Central memory CD8-positive, alpha-beta T cell (primary cell): Measurements from ENCODE around the gene CHRNA4.

ENCODE experiments used
- ATAC-seq: fragments of 150-1000 bp; cut with Tn5 transposase; replicated peaks from 2 replicates; pipeline ENCODE4 v1.10.0; 2022; ENCODE audit warnings: mild to moderate bottlenecking, moderate FRiP score, moderate number of reproducible peaks; ENCODE audit not compliant: poor library complexity, severe bottlenecking; ENCODE audit errors: extremely low read depth
- DNase-seq, 2 donors: peaks; one replicate each; pipeline ENCODE4 v3.0.0; 2021; ENCODE audit warnings: low spot score in 2 of 2
- H3K27ac Mint-ChIP-seq: one replicate; pipeline ENCODE4 v1.8.0; 2022; ENCODE audit warnings: low read depth, mild to moderate bottlenecking, moderate library complexity, mixed read lengths
- H3K27me3 Mint-ChIP-seq: one replicate; pipeline ENCODE4 v1.8.0; 2022; ENCODE audit warnings: mixed read lengths
- H3K36me3 Mint-ChIP-seq: one replicate; pipeline ENCODE4 v1.8.0; 2022; ENCODE audit warnings: mild to moderate bottlenecking, moderate library complexity, mixed read lengths; ENCODE audit not compliant: insufficient read depth
- H3K4me1 Mint-ChIP-seq: one replicate; pipeline ENCODE4 v1.8.0; 2022; ENCODE audit warnings: mixed read lengths
- H3K4me3 Mint-ChIP-seq: one replicate; pipeline ENCODE4 v1.8.0; 2022; ENCODE audit warnings: mild to moderate bottlenecking, moderate library complexity, mixed read lengths
- H3K9me3 Mint-ChIP-seq: one replicate; pipeline ENCODE4 v1.8.0; 2022; ENCODE audit warnings: mixed read lengths

Gene CHRNA4

DNA sequence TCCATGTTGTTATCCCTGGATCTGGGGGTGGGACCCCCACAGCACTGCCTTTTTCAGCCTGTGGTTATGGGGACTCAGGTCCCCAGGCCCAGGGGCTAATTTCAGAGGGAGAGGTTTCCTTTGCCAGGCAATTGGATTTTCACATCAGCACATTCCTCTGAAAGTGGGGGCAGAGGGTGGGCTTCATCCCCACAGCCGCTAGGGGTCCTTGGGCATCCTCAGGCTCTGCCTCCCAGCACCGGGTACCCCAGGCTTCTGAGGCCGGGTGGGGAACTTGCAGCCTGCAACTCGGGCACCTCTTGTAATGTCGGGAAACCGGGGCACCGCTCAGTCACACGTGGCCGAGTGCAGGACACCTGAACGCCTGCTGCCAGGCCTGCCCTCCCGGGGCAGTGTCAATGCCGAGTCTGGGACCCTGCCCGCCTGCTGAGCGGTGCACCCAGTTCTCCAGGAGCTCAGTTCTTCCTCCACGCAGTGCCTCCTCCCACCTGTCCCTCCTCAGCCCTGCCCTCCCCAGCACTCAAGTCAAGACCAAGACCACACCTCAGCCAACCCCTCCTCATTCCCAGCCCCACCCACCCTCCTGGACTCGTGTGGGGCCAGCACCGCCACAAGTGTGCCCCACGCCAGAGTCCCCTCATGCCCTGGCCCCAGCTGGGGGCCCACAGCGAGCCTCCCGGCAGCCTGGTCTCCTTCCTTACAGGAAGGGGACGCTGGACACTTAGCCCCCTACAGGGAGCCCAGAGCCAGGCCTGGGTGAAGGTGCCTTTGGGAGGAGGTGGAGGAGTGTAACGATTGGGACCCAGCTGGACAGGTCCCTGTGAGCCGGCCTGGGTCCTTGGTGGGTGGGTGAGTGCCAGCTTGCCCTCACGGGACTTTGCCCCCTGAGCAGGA, 8.8 kb upstream of the CHRNA4 start:
- ATAC-seq: no peak

DNA sequence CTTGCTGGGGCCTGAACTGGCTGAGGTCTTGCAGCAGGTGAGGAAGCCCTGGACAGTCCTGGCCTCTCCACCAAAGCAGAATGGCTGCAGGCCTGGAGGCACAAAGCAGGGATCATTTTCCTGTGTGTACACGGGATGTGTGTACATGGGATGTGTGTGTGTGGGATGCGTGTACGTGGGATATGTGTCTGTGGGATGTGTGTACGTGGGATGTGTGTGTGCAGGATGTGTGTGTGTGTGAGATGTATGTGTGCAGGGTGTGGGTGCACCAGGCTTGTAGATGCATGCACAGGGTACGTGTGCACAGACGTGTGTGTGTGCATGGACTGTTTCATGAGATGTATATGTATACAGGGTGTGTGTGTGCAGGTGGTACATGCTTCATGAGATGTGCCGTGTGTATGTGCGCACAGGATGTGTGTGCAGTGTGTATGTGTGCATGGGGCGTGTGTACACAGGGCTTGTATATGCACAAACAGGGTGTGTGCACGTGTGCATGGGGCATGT, 7.9 kb upstream of the CHRNA4 start:
- H3K27ac Mint-ChIP-seq: no peak overlapping the region
- H3K4me1 Mint-ChIP-seq: no peaks in the 10 kb centered on the region
- peaks cover 39% of the 10 kb centered on the region for H3K27me3 Mint-ChIP-seq
- H3K36me3 Mint-ChIP-seq: peaks cover 2% of the 10 kb centered on the region
- DNase-seq: no peak
- H3K4me3 Mint-ChIP-seq: no peak overlapping the region
- no peak for ATAC-seq
- no peaks in the 10 kb centered on the region for H3K9me3 Mint-ChIP-seq

More for the DNA sequence above, 8.8 kb upstream of the CHRNA4 start:
- no peak overlapping the region for H3K27ac Mint-ChIP-seq
- no peaks in the 10 kb centered on the region for H3K9me3 Mint-ChIP-seq
- no peaks in the 10 kb centered on the region for H3K4me1 Mint-ChIP-seq
- H3K27me3 Mint-ChIP-seq: peaks cover 36% of the 10 kb centered on the region
- DNase-seq: no peak
- H3K36me3 Mint-ChIP-seq: no peaks in the 10 kb centered on the region
- H3K4me3 Mint-ChIP-seq: no peak overlapping the region

DNA sequence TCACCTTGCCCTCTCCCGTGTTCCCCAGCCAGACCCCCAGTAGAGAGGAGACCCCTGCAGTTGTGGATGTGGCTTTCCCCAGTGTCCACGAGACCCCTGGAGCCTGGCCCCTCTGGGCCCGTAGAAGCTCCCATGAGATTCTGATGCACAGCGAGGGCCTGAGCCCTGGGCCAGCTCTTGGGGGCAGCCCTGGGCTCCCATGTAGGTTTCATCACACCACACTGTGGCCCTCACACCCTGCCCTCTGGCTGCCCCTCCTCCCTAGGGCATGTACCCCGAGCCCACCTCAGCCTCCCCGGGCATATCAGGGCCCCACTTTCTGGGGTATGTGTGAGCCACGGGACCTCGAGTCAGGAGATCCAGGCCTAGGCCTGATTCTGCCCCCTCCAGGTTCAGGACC, 7.0 kb upstream of the CHRNA4 start:
- DNase-seq: no peak
- Mint-ChIP-seq H3K36me3 (peaks cover 2% of the 10 kb centered on the region), H3K4me3 (no peak overlapping the region), H3K9me3 (no peaks in the 10 kb centered on the region), H3K4me1 (no peaks in the 10 kb centered on the region), H3K27ac (no peak overlapping the region), H3K27me3 (peaks cover 41% of the 10 kb centered on the region)
- ATAC-seq: no peak

DNA sequence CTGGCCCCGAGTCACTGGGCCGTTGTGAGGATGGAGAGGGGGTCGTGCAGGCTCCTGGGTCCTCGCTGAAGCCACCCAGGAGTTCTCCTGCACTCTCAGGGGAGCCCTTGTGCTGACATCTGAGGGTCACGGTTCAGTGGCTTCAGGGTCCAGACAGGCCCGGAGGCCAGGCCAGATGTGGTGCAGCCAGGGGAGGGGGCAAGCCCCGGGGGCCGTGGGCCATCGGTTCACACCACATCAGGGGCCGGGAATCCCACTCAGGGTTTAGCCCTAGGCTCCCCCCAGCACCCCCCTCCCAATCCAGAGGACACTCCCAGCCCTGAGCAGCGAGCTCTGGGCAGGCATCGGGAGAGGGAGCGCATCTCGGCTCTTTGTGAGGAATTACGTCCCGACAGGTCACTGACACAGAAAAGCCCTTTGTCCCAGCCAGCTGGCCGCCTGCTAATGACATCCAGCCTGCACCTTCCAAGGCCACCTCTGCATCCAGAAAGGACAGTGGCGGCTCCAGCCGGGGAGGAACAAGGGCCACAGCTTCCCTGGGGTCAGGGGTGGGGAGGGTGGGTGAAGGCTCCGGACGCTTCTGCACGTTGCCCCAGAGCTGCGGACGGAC, 6.4 kb upstream of the CHRNA4 start:
- Mint-ChIP-seq H3K36me3 (peaks cover 2% of the 10 kb centered on the region), H3K27me3 (peaks cover 41% of the 10 kb centered on the region), H3K4me1 (peaks cover 2% of the 10 kb centered on the region), H3K9me3 (no peaks in the 10 kb centered on the region), H3K27ac (no peak overlapping the region), H3K4me3 (no peak overlapping the region)
- DNase-seq: no peak
- no peak for ATAC-seq

DNA sequence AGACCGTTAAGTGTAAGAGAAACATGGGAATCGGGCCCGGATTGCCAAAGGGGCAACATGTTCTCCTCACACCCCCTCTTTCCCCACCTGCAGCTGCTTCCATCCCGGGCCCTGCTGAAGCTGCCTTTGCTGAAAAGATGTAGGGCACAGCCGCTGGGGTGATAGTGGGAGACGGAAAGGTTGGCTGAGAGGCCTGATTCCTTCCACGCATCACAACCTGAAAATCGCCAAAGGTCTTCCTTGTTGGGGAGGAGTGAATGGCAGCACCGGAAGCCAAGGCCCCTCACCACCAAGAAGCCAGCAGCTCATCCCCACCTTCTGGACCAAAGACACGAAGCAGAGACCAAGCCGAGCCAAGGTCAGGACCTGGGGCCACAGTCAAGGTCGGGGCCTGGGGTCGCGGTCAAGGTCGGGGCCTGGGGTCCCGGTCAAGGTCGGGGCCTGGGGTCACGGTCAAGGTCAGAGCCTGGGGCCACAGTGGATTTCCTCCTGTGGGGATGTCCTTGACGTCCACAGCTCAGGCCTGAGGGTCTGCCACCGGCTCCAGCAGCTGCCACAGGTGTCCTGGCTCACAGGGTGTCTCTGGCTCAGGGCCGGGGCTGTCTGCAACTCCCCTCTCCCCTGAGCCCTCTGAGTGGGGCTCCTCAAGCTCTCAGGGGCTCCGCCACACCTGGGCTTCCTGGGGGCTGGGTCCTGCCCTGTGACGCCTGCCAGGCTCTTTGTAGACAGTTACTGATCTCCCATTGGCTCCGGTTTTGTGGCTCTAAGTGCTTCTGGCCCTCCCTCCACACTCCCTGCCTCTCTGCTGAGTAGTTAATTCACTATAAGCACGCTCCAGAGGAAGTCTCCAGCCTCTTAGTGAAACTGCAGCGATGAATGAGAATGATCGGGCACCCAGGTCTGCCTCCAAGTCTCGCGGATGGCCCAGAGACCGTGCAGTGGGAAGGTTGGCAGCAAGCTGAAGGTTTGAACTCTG, 5.5 kb upstream of the CHRNA4 start:
- DNase-seq (no peak), ATAC-seq (no peak)
- H3K27ac Mint-ChIP-seq: no peak overlapping the region
- peaks cover 43% of the 10 kb centered on the region for H3K27me3 Mint-ChIP-seq
- peaks cover 4% of the 10 kb centered on the region for H3K36me3 Mint-ChIP-seq
- no peaks in the 10 kb centered on the region for H3K9me3 Mint-ChIP-seq
- peaks cover 5% of the 10 kb centered on the region for H3K4me1 Mint-ChIP-seq
- H3K4me3 Mint-ChIP-seq: no peak overlapping the region

DNA sequence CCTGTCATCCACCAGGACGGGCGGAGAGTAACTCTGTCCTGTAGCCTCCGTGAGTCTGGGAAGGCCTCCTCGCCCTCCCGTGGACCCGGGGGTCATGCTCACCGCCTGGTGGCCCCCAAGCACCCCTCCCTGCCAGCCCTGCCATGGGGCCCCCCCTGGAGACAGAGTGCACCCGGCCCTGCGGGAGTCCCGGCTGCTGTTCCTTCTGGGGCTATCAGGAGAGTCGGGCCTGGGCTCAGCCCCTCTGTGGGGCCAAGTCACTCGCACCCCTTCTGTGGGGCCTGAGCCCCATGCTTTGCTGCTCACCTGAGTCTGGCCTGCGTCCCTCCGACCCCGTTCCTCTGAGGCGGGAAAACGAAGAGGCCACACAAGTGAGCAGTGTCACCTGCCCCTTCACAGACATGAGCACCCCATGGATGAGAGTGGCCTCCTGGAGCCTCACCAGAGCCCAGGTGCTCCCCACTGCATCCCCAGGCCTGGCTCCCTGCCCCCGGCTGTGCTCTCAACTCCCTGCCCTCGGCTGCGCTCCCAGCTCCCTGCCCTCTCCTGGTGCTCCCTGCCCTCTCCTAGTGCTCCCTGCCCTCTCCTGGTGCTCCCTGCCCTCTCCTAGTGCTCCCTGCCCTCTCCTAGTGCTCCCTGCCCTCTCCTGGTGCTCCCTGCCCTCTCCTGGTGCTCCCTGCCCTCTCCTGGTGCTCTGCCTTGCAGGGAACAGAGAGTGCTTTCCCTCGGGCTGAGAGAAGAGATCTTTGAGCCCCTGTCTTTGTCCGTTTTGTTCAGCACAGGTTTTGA, 4.6 kb upstream of the CHRNA4 start:
- Mint-ChIP-seq H3K27me3 (peaks cover 35% of the 10 kb centered on the region), H3K9me3 (no peaks in the 10 kb centered on the region), H3K4me3 (no peak overlapping the region), H3K36me3 (peaks cover 4% of the 10 kb centered on the region), H3K4me1 (peaks cover 5% of the 10 kb centered on the region), H3K27ac (no peak overlapping the region)
- no peak for ATAC-seq
- DNase-seq: no peak

DNA sequence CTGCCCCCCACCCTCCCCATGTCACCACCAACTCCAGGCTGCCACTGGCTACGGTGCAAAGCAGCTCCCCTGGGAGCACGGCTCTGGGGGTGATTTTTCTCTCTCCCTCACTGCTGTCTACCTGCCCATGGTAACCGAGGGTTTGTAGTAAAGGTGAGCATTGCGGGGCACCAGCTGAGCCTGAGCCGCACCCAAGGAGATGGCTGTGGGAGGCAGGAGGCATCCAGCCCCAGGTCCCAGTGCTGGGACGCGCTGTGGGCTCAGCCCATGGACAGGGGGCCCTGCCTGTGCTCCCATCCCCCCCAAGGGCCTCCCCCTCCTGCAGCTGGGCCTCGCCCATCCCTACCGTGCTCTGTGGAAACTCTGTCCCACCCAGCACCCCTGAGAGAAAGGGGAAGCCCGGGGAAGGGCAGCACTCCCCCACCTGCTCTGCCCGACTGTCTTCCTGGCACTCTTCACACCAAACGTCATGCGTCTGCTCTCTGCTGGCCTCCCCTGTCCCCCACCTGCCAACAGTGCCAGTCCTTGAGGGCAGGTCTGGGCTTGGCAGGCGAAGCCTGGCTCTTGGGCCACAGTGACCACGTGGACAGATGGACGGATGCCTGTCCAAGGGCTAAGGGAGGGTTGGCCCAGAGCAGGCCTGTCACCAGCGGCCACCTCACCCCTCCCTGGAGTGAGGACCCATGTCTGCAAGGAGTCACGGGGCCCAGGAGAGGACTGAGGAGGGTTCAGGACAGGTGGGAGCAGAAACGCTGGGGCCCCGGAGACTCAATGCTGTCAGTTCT, 3.8 kb upstream of the CHRNA4 start:
- Mint-ChIP-seq H3K9me3 (no peaks in the 10 kb centered on the region), H3K27me3 (peaks cover 34% of the 10 kb centered on the region), H3K4me3 (no peak overlapping the region), H3K4me1 (peaks cover 5% of the 10 kb centered on the region), H3K36me3 (peaks cover 4% of the 10 kb centered on the region), H3K27ac (no peak overlapping the region)
- DNase-seq: no peak
- no peak for ATAC-seq

DNA sequence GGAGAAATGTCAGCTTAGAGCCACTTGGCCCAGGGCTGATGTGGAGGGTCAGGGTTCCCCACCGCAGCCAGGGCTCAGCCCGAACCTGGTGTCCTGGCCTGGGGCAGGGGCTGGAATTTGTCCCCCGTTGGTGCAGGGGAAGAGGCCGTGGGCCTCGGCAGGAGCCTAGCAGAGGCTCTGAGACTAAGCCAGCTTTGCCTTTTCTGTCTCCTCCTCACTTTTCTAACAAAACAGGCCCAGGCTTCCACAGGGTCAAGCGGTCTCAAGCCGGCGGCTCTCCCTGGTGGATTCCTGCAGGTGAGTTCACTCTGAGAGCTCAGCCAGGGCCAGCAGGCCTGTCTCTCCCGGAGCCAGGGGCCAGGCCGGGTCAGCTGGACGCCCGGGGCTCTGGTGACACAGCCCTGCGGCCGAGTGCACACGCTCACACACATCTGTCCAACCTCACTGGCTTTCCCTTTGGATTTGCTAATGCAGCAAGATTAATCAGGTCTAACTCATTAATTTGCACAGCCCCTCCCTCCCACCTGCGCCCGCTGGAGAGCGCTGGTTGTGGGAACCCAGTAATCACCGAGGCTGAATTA, 2.9 kb upstream of the CHRNA4 start:
- H3K36me3 Mint-ChIP-seq: peaks cover 4% of the 10 kb centered on the region
- H3K4me1 Mint-ChIP-seq: peaks cover 5% of the 10 kb centered on the region
- no peak overlapping the region for H3K27ac Mint-ChIP-seq

DNA sequence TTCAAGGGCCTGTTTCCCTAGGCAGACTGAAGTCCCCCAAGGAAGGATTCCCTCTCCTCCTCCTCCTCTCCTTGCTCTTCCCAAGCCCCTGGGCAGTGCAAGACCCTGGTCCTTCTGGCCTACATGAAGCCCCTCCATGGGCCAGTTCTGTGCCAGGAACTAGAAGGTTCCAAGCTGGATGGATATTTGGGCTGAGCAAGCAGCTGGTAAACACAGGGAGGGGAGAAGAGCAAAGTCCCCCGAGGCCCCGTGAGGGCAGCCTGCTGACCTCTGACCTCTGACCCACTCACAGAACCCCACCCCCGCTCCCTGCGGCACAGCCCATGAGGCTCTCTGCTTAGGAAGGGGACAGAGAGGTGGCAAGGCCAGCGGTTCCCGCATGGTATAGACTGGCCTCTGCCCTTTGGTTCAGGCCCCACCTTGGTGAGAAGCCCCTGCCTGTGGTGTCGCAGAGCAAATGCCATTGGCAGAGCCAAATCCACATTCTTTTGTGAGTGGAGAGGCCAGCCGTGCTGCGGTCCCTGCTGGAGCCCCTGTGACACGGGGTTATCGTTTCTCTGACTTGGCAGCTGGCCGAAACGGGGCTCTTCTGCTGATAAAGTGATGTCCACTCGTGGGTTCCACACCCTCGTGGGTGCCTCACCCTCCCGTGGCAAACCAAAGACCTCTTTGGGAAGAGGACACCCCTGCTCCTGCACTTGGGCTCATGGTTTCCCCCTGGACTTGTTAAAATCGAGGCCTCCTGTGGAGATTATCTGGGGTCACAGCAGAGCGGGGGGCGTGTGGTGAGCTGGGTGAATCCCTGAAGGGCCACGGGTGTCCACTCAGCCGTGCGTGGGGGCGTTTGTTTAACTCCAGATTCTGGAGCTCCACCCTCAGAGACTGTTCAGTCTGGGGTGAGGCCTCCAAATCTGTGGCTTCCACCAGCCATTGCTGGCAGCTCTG, 2.1 kb upstream of the CHRNA4 start:
- no peak for DNase-seq
- peaks cover 5% of the 10 kb centered on the region for H3K4me1 Mint-ChIP-seq
- H3K4me3 Mint-ChIP-seq: no peak overlapping the region
- no peak for ATAC-seq
- H3K27me3 Mint-ChIP-seq: peaks cover 34% of the 10 kb centered on the region
- no peaks in the 10 kb centered on the region for H3K9me3 Mint-ChIP-seq
- peaks cover 4% of the 10 kb centered on the region for H3K36me3 Mint-ChIP-seq
- no peak overlapping the region for H3K27ac Mint-ChIP-seq

More for the DNA sequence above, 2.9 kb upstream of the CHRNA4 start:
- no peak overlapping the region for H3K4me3 Mint-ChIP-seq
- ATAC-seq (no peak), DNase-seq (no peak)
- H3K27me3 Mint-ChIP-seq: peaks cover 34% of the 10 kb centered on the region
- H3K9me3 Mint-ChIP-seq: no peaks in the 10 kb centered on the region

DNA sequence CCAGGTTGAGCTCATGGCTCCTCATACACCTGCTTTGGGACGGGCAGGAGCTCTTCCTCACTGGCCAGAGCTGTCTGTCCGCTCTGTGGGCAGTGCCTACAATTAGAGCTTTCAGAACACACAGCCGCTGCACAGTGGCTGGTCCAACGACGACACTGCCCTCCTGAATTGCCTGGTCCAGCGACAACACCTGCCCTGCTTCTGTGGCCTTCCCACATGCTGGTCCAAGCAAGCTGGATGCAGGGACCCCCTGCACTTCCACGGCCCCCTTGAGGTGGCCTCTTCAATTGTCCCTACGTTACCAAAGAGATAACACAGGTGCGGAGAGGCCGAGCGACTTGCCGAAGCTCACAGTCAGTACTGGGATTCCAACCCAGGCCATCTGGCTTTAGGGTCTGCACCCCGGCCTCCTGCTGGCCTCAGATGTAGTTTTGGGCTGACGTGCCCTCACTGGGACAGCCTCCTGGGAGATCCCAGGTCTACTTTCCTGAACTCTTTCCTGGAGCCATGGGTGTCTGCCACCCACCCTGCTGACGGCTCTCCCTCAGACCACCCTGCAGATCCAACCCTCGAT, 1.4 kb upstream of the CHRNA4 start:
- Mint-ChIP-seq H3K36me3 (peaks cover 4% of the 10 kb centered on the region), H3K4me3 (no peak overlapping the region), H3K9me3 (no peaks in the 10 kb centered on the region), H3K27me3 (peaks cover 34% of the 10 kb centered on the region), H3K4me1 (peaks cover 5% of the 10 kb centered on the region), H3K27ac (no peak overlapping the region)
- DNase-seq (no peak), ATAC-seq (no peak)
